Sciatic nerve (tissue), 2 donors: ENCODE results near the gene TNS1. TPM values are rescaled to one million over a fixed set of nuclear protein-coding genes. Genes with fewer than 3 reads are reported as not detected.
A peak's percentile ranks its signal among the peaks of the same experiment; 100 is the strongest.

Source experiments
- ATAC-seq: fragments of 200-7000 bp; cut with Tn5 transposase; one replicate; pipeline ENCODE4 v1.9.1; 2020; ENCODE audit warnings: mild to moderate bottlenecking, moderate library complexity
- DNase-seq: peaks from one replicate; pipeline ENCODE4 v3.0.0-alpha.2; 2020; ENCODE audit warnings: low spot score
- intact Hi-C: fragments of 100-400 bp; cut with DNase I; formaldehyde crosslinking; loops from one replicate; pipeline ENCODE4 v1.14.2; 2022
- total RNA-seq: library from RNA; stranded (reverse); fragmentation: NEBNext Ultra II Directional; extraction: Animal tissue kit (Norgen Biotek cat#: 25700); gene quantifications from one replicate; pipeline ENCODE4 v1.2.1, GENCODE V29; 2021
- donor health status: DM: no; HTN: no; CAD: no.
- donor health status: DM: no; HTN: no; CAD: no.

TNS1 gene
- total RNA-seq, 1 donor from 2014 or later, result 703 TPM

DNA sequence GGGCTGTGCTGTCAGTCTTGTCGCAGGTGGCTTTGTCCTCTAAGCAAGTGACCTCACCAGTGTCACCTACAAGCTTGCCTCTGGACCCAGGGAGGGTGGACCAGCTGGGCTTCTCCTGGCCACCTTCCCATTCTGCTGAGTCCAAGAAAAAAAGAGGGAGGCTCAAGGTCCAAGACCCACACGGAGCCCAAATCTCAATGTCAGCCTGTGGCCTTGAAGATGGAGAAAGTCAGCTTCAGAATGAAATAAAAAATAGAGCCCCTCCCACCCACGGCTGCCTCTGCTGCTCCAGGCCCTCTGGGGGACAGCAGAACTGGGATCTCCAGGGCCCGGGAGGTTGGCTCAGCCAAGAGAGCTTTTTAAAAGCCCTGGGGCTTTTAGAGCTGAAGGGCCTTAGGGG is 145.9 kb downstream of the TNS1 start:
- ATAC-seq (no peak), DNase-seq (no peak)
- intact Hi-C loops, result no loop called here

DNA sequence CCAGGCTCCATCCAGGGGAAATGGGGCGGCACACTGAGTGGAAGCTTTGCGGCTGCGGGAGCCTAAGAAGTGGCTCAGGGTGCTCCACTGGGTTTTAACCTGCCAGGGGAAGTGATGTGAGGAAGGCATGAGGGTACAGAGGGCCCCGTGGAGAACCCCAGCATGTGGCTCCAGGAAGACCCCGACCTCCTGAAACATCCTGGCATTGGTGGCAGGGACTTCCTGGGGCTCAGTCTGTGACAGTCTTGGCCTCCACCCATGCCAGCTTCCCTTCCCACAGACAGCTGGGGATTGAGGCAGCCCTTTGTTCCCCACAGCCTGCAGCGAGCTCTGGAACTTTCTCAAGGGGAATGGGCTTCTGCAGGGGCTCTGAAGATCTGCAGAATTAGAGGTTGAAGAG is 146.6 kb downstream of the TNS1 start:
- DNase-seq (no peak), ATAC-seq (no peak)
- intact Hi-C loops, result no loop called here

DNA sequence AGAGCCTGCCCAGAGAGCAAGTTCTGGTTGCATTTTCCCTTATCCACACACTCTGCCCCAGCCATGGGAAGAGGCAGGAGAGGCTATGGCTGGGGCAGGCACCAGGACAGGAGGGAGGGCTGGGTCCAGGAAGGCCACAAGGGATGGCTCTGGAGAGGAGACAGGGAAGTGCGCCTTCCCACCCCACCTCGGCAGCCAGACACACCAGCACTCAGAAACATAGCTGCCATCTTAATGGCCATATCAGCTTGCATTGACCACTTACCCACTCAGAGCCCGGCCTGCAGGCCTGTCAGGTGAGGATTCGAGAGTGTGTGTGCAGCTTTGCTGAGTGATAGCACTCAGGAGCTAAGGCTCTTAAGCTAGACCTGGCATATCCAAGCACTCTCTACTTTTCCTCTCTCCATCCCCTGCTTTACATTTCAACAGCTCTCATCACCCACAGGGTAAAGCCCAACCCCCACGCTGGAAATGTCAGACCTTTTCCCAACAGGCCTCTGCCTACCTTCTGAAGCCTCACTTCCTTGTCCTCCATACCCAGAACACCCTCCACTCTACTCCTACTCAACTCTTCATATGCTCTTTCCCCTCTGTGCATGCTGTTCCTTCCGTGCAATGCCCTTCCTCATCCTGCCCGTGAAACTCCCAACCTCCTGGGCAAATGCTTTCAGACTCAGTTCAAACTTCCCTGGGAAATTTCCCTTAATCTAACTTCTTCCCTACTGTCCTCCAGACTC is 147.9 kb downstream of the TNS1 start:
- intact Hi-C loops, result no loop called here
- no peak for ATAC-seq
- DNase-seq, result no peak

DNA sequence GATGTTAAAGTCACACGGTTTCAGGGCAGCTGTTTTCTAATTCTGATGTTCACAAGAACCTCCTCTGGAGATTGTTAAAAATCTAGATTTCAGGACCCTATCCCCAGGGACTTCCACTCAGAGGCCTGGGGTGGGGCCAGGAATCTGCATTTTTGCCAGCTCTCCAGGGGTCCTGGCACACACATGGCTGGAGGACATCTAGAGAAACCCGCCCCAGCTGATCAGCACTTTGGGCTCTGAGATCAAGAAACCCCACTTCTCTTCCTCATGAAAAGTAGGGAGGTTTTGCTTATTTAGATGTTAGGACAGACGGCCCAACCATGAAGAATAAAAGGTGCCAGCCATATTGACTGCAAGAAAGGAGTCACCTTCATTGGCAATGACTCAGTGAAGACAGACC is 148.8 kb downstream of the TNS1 start:
- DNase-seq, result no peak
- intact Hi-C loops, result no loop called here
- no peak for ATAC-seq

DNA sequence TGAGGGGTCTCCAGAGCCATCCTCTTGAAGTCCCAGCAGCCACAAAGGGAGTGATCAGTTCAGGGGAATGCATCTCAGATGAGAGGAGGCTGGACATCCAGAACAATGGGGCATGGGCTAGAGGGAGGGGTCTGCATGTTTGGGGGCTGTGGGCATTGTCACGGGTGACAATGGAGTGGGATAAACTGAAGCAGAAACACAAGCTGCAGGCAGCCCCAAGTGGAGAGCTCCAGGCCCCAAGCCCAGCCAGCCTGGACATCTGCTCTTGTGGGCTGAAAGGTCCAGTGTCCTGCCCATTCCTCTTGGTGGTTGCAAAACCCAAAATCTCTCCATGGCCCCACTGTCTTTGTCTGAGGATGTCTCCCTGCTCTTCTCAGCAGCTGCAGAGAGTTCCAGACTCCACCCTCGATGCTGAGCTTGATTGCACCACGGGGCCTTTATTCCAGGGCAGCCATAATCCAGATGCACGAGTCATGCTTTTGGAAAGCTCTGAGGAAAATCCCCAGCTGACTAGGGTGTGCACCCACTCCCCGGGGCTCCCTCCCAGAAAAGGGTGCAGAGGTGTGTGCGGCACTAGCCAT is 149.4 kb downstream of the TNS1 start:
- DNase-seq, result no peak
- intact Hi-C loops, result no loop called here
- peak; percentile 70 for ATAC-seq

DNA sequence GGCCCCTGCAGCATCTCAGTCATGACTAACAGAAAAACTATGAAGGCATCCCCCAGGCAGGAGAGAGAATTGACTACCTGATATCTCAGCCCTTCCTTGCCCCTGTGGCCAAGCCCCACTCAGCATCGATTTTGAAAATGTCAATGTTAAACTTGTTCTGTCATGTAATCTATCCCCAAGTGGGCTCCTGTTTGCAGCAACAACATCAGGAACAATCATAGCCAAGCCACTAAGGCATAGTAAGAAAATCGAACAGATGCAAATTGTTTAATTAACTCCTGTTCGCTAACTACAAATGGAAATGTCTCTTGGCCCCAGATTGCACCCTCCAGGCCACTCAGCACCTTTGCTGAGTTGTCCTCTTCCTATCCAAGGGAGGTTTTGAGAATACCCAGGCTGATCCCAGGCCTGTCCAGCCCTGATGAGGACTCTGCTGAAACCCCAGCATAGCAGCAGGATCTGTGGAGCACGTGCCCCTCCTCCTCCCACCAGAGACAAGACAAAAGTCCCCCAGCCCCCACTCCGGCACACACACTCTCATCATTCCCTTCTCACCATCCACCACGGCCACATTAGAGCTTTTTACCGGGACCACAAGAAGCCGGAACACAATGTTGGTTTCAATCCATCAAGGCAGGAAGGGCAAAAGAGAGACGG is 150.1 kb downstream of the TNS1 start:
- intact Hi-C loops, result no loop called here
- no peak for ATAC-seq
- DNase-seq, result no peak

DNA sequence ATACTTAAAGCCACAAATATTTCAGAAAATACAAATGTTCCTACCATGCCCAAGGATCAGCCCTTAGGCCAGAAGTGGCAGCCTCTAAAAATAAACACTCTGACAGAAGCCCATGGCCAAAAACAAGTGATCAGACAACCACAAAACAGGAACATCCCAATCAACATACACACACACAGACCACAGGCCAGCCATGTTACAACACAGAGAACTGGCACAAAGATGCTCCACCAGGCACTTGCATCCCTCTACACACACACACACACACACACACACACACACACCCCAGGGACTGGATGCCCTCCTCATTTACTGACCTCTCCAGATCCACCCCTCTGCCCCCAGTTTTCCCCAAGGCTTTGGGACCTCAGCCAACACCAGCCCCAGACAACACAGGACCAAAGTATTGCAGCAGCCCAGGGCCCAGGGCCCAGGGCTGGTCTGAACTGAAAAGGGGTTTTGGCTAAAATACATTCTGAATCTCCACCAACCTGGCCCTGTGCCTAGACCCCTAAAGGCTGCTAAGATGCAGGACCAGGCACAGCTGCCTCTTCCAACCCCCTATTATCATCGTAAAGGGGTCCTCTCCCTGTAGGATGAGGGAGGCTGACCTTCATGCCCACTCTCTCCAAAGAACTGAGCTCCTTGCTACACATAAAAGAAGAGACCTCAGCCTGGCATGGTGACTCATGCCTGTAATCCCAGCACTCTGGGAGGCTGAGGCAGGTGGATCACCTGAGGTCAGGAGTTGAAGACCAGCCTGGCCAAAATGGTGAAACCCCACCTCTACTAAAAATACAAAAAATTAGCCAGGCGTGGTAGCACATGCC is 151.4 kb downstream of the TNS1 start:
- DNase-seq (no peak), ATAC-seq (peak; percentile 25)
- intact Hi-C loops, result loop anchor here (2.0 kb wide), 1 partner anchor 35 kb away; no protein-coding TSS in a partner anchor

DNA sequence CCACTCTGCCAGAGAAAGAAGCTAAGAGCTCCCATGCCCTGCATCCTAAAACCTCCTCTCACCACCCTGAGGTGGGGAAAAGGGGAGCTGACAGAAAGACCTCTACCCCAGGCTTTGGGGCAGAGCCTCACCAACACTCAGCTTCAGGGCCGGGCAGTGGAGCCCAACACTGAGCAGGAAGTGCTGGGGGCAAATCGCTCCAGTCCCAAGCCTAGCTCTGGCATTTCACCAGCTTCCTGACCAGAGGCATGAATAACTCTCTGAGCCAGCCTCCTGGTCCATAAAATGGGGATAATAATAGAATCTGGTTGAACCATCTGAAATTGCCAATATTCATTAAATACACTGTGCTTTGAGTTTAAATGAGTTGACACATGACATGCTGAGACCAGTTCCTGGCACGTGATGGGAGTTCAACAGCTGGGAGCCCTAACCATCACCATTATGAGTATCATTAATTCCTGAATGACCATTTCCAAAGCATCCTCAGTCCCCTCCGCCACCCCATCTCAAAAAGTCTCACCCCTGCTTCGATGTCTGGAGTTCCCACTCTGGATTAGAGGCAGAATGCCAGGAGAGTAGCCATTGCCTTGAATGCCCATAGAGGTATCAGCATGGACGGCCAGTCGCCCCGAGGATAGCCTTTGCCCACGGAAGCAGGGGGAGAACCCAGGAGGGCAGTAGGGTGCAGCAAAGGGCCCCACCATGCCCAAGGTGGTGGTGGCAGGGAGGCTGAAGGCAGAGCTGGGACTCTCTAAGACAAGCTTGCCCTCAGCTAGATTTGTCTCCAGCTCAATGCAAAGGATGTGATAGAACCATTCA is 153.4 kb downstream of the TNS1 start:
- DNase-seq (no peak), ATAC-seq (no peak)
- intact Hi-C loops, result no loop called here

DNA sequence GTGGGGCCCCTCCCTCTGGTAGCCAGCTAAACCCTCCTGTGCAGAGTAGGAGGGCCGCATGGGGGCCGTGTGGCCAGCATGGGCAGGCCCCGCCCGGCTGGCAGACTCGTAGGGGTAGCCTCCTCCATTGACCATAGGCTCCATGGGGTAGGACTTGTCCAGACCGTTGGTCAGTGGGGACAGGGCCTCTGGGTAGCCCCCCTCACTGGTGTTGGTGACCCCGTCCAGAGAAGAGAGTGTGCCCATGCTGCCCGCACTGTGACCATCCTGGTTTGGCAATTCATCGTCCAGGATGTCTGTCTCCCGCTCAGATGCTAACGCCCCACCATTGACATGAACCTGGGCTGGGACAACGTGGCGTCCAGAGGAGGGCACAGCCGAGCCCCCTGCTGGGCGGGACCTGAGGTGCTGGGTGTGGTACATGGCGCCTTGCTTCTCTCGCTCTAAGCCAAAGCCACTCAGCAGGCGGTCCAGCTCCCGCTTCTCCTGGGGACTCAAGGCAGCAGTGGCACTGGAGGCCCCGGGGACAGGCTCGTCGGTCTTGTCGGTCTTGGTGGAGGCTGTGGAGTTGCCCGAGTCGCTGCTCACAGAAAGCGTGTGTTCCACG is 154.3 kb downstream of the TNS1 start:
- intact Hi-C loops, result no loop called here
- DNase-seq (no peak), ATAC-seq (peak; percentile 1)

DNA sequence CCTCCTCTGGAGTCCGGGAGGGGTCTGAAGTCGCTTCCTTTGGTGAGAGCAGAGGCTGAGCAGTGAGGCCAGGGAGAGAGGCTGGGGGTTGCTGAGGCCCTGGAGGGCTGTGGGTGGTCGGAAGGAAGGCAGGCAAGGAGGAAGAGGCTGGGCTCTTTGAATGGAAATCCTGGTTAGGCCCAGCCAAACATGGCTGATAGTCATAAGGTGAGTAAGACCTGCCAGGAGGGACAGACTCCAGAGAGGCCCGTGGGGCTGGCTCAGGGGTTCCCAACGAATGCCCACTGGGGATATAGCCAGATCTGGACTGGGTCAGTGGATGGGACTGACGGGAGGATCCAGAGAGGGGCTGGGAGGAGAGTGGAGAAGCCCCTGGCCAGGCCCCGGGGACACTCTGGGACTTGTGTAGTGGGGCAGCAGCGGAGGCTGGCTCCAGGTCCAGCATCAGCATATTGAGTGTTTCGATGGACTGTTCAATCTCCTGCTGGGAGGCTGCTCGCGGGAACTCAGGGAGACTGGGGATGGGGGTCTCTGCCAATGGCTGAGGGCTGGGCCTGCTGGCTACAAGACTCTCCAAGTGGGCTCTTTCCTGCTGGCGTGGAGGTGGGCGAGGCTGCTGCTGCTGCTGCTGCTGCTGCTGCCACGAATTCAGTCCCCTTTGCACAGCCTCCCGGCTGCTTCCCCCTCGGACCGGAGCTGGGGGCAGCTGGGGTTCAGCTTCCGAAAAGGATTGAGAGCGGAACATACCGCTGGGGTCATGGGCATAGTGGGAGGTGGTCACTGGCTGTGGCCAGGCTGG is 155.0 kb downstream of the TNS1 start:
- intact Hi-C loops, result no loop called here
- no peak for ATAC-seq
- no peak for DNase-seq

DNA sequence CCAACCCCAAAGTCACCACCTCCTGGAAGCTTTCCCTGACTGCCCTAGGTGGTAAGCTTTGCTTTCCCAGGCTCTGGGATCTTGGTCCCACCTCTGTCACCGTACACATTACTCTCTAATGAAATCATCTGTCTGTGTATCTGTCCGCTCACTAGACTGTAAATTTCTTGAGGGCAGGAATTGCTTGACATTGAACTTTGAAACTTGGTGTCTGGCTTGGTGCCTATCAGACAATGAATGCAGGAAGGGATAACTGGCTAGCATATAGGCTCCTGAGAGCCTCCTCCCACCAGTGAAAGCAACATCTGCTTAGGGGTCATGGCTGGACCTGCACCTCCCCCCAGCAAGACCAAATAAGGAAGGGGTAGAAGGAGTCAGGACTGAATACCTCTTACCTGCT is 155.7 kb downstream of the TNS1 start:
- no peak for ATAC-seq
- intact Hi-C loops, result no loop called here
- DNase-seq, result no peak

DNA sequence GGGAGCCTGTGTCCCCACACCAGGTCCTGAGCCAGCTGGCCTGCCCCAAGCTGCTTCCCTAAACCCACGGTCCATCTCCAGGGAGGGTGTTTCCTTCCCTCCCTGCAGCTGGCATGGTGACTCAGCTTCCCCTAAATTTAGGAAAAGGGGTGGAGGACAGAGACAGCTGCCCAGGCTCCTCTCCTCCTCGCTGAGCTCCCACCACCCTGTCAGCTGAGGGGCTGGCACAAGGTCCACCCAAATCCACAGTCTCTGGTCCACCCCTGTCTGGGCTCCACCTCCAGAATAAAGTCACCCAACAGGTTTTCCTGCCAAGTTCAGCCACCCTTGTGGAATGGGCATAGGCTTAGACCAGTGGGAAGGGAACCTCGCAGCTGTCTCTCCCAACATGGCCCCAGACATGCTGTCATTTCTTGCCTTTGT is 156.5 kb downstream of the TNS1 start:
- ATAC-seq (peak; percentile 9), DNase-seq (no peak)
- intact Hi-C loops, result no loop called here

DNA sequence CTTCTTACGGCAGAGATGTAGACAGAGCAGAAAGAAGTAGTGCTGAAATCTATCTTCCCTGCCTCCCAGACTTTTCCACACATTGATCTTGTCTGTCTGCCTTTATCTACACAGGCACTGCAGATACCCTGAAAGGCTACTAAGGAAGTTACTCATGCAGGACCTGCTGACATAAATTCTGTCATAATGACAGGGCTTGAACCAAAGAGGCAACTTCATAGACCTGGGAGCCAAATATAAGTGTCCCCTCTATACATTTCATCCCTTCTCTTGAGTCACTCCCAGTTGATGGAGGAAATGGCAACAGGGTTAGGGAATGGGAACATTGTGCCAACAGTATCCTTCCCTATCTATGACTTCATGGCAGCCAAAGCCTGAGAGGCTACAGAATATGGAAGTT is 157.5 kb downstream of the TNS1 start:
- DNase-seq (no peak), ATAC-seq (no peak)
- intact Hi-C loops, result no loop called here

DNA sequence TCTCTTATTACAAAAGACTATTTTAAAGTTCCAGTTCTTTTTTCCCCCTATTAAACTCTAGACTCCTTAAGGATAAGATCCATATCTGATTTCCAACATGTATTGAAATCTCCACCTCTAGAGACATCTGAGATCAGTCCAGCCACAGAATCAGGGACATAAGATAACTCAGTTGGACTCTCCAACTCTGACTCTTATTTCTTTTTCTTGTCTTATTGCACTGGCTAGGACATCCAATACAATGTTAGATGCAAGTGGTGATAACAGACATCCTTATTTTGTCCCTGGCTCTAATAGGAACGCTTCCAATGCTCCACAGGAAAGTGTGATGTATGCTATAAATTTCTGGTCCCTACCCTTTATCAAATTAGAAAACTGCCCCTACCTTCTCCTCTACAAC is 158.1 kb downstream of the TNS1 start:
- intact Hi-C loops, result no loop called here

DNA sequence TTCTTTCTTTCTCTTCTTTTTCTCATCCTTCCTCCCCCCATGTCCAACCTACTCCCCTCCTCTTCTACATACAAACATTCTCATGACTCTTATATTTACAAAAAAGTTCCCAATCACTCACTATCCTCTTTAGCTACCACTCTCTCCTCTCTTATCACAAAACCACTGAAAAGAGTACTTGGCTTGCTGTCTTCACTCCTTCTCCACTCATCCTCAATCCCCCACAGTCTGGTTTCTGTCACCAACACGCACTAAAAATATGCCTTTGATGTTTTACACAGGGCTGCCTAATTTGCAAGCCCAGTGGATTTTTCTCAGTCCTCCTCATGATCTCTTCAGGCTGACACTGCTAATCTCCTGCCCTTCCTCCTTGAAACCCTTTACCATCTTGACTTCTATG is 159.5 kb downstream of the TNS1 start:
- no peak for DNase-seq
- no peak for ATAC-seq
- intact Hi-C loops, result no loop called here

More for the DNA sequence above, 158.1 kb downstream of the TNS1 start:
- DNase-seq (no peak), ATAC-seq (no peak)

DNA sequence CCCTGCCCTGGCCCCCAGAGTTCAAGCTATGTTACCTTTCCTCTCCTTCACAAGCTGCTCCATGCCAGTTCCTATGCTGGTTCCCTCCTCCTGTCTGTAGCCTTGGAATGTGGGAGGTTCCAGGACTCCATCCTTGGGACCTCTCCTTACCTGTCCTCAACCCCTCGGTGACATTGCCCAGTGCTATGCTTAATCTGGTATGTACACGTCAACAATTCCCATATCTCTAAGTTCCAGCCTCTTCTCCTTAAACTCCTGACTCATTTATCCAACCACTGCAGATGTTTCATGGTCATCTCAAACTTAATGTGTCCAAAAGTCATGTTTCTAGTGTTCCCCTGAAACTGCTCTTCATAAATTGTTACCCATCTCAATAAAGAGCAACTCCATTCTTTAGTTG is 160.8 kb downstream of the TNS1 start:
- intact Hi-C loops, result no loop called here
- DNase-seq (no peak), ATAC-seq (no peak)

DNA sequence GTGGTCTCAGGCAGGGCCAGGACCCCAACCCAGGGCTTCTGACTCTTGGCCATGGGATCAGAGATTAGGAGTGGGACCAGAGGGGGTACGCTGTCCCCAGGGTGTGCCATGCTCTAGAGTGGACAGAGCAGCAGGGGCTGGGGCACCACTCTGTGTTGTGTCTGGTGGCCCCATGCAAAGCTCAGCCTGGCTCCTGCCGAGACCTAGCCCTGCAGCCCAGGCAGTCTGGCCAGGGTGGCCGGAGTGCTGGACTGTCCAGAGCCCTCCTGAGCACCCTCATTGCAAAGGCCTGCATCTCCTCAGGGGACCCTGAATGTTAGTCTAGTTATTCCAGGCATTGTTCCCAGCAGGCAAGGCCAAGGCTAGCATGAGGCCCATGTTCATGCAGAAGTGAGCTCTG is 162.3 kb downstream of the TNS1 start:
- DNase-seq (no peak), ATAC-seq (no peak)
- intact Hi-C loops, result no loop called here

DNA sequence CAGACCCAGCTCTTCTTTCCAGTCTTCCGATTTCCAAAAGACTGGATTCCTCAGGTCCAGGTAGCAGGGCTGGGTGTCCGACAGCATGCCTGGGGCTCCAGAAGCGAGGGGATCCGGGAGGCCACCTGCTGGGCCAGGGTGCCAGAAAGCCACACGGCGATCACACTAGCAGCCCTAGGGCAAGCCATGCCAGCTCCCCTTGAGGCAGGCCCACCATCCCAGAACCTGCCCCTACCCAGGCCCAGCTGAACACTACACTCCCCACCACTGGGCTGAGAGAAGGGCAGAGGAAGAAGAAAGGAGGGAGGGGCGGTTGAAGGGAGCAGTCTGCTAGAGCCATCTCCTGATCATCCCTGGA is 163.1 kb downstream of the TNS1 start:
- ATAC-seq (no peak), DNase-seq (no peak)
- intact Hi-C loops, result no loop called here
